OCI-LY7 (cell line): ENCODE data around the gene PLXDC2. TPM values are rescaled to one million over a fixed set of nuclear protein-coding genes. Genes with fewer than 3 reads are reported as not detected.

ENCODE experiments used
- BruUV-seq: library from RNA; stranded (reverse); fragments of 400-500 nt; replicated peaks from 2 replicates; lab custom pipeline; 2021; lab: Mats Ljungman, UMichigan
- CTCF ChIA-PET: fragments of 300-600 bp; sonication (Branson Sonifier 250); formaldehyde crosslinking; loops from one replicate; lab custom pipeline; 2022; ENCODE audit warnings: antibody characterized with exemption; ENCODE audit not compliant: unreplicated experiment; lab: Charles Lee
- POLR2A ChIA-PET: fragments of 300-600 bp; sonication (Branson Sonifier 250); formaldehyde crosslinking; loops from one replicate; lab custom pipeline; 2022; ENCODE audit warnings: antibody characterized with exemption; lab: Charles Lee
- DNase-seq: peaks from one replicate; pipeline ENCODE4 v3.0.0-alpha.2; 2015; ENCODE audit warnings: low spot score
- H2AFZ ChIP-seq: fragments of 200-600 bp; sonication (generic), shearing (Covaris generic); 2 replicates; pipeline ENCODE4 v1.6.1; 2014; ENCODE audit warnings: mild to moderate bottlenecking, antibody characterized with exemption, low read length, moderate library complexity
- H3K27ac ChIP-seq: fragments of 200-600 bp; sonication (generic); 2 replicates; pipeline ENCODE4 v1.5.1; 2014; ENCODE audit warnings: mixed run types, low read depth, mild to moderate bottlenecking, moderate library complexity, low read length, inconsistent platforms; ENCODE audit not compliant: poor library complexity, severe bottlenecking
- H3K36me3 ChIP-seq: fragments of 200-600 bp; sonication (generic); 2 replicates; pipeline ENCODE4 v1.6.1; 2014; ENCODE audit warnings: mild to moderate bottlenecking, antibody characterized with exemption, low read length, moderate library complexity, mixed read lengths; ENCODE audit not compliant: insufficient read depth
- H3K4me1 ChIP-seq: fragments of 200-600 bp; sonication (generic); 2 replicates; pipeline ENCODE4 v1.5.1; 2014; ENCODE audit warnings: mild to moderate bottlenecking, low read length; ENCODE audit not compliant: insufficient read depth, poor library complexity, severe bottlenecking
- H3K4me2 ChIP-seq: fragments of 200-600 bp; sonication (generic); 2 replicates; pipeline ENCODE4 v1.6.1; 2014; ENCODE audit warnings: mild to moderate bottlenecking, low read length
- H3K4me3 ChIP-seq: fragments of 200-600 bp; sonication (generic); 2 replicates; pipeline ENCODE4 v1.5.1; 2014; ENCODE audit warnings: mild to moderate bottlenecking, low read depth, low read length; ENCODE audit not compliant: poor library complexity, severe bottlenecking
- H3K79me2 ChIP-seq: fragments of 200-600 bp; sonication (generic); 2 replicates; pipeline ENCODE4 v1.6.1; 2016; ENCODE audit warnings: low read depth, mild to moderate bottlenecking, low read length, moderate library complexity, mixed read lengths; ENCODE audit not compliant: insufficient read depth
- H3K9me2 ChIP-seq: fragments of 200-600 bp; sonication (generic); 2 replicates; pipeline ENCODE4 v1.6.1; 2016; ENCODE audit warnings: mild to moderate bottlenecking, low read length, mixed read lengths; ENCODE audit not compliant: insufficient read depth
- H3K9me3 ChIP-seq: fragments of 200-600 bp; sonication (generic); 2 replicates; pipeline ENCODE4 v1.6.1; 2014; ENCODE audit warnings: mild to moderate bottlenecking, mixed run types, low read length, mixed read lengths
- H4K20me1 ChIP-seq: fragments of 200-600 bp; sonication (generic); 2 replicates; pipeline ENCODE4 v1.6.1; 2014; ENCODE audit warnings: mild to moderate bottlenecking, antibody characterized with exemption, low read length, moderate library complexity, mixed read lengths; ENCODE audit not compliant: insufficient read depth
- EZH2phosphoT487 ChIP-seq: fragments of 200-600 bp; sonication (generic); IDR thresholded peaks from 2 replicates; pipeline ENCODE4 v1.6.1; 2018; ENCODE audit warnings: low read depth, borderline replicate concordance, mild to moderate bottlenecking, mixed run types, antibody characterized with exemption, low read length, moderate library complexity, mixed read lengths
- intact Hi-C: fragments of 100-400 bp; cut with micrococcal nuclease; formaldehyde crosslinking; loops from one replicate; pipeline ENCODE4 v1.10.0; 2022; ENCODE audit not compliant: unreplicated experiment
- total RNA-seq, 2 experiments: library from RNA; depleted of rRNA in 1 of 2; stranded (reverse); fragments of >200 nt in 1 of 2; shearing (Covaris generic) in 1 of 2; gene quantifications; 2 replicates each; pipeline ENCODE4 v1.2.3, GENCODE V29; 2014 to 2022
- TF ChIP-seq, protein P1 (sequence below): fragments of 200-600 bp; sonication (generic); conservative IDR thresholded peaks from 2 replicates; pipeline ENCODE4 v1.5.1; 2014; ENCODE audit warnings: mild to moderate bottlenecking, antibody characterized with exemption, low read length, moderate library complexity, mixed read lengths

PLXDC2 gene
- total RNA-seq, 2 experiments from 2014 or later, result not detected

DNA sequence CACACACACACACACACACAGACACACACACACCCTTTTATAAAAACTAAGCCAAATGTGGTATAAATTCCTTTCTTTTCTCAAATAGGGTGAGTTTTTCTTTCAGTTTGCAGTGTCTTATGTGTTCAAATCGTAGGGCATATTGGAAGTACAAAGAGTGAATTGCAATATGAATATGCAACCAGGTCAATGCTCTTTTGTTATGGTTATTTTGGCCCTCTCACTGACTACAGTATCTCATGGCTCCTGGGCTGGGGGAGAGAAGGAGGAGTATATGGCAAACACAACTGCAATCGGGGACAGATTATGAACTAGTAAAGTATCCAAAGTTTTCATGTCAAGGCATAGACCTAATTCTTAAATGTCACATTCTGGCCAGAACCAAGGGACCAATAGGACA is 301.9 kb downstream of the PLXDC2 start:
- no peaks in the 10 kb centered on the region for H4K20me1 ChIP-seq

DNA sequence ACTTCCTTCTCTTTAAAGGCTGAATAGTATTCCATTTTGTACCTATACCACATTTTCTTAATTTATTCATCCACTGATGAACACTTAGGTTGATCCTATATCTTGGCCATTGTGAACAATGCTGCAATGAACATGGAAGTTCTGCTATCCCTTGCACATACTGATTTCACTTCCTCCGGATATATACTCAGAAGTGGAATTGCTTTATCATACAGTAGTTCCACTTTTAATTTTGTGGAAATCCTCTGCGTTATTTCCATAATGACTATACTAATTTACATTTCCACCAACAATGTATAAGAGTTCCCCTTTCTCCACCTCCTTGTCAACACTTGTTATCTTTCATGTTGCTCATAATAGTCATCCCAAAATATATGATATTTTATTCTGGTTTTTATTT is 312.6 kb downstream of the PLXDC2 start:
- no peaks in the 10 kb centered on the region for H3K9me3 ChIP-seq
- intact Hi-C loops, result no loop called here
- TF ChIP-seq, protein P1, sequence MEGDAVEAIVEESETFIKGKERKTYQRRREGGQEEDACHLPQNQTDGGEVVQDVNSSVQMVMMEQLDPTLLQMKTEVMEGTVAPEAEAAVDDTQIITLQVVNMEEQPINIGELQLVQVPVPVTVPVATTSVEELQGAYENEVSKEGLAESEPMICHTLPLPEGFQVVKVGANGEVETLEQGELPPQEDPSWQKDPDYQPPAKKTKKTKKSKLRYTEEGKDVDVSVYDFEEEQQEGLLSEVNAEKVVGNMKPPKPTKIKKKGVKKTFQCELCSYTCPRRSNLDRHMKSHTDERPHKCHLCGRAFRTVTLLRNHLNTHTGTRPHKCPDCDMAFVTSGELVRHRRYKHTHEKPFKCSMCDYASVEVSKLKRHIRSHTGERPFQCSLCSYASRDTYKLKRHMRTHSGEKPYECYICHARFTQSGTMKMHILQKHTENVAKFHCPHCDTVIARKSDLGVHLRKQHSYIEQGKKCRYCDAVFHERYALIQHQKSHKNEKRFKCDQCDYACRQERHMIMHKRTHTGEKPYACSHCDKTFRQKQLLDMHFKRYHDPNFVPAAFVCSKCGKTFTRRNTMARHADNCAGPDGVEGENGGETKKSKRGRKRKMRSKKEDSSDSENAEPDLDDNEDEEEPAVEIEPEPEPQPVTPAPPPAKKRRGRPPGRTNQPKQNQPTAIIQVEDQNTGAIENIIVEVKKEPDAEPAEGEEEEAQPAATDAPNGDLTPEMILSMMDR, result no peak
- no peak for TF ChIP-seq EZH2phosphoT487
- H3K79me2 ChIP-seq, result no peaks in the 10 kb centered on the region
- no peak for DNase-seq
- CTCF ChIA-PET, result no interaction called here
- no peak overlapping the region for H3K27ac ChIP-seq
- no peaks in the 10 kb centered on the region for H3K36me3 ChIP-seq
- BruUV-seq, result no TSS peak
- POLR2A ChIA-PET, result no interaction called here
- H3K9me2 ChIP-seq, result no peaks in the 10 kb centered on the region
- no peak overlapping the region for H3K4me3 ChIP-seq
- H2AFZ ChIP-seq, result no peak overlapping the region
- H4K20me1 ChIP-seq, result no peaks in the 10 kb centered on the region
- H3K4me2 ChIP-seq, result no peak overlapping the region
- no peaks in the 10 kb centered on the region for H3K4me1 ChIP-seq

More for the DNA sequence above, 301.9 kb downstream of the PLXDC2 start:
- Histone ChIP-seq H3K4me3 (no peak overlapping the region), H3K9me2 (no peaks in the 10 kb centered on the region), H3K36me3 (no peaks in the 10 kb centered on the region), H3K4me1 (no peaks in the 10 kb centered on the region), H3K4me2 (no peak overlapping the region), H3K27ac (no peak overlapping the region), H3K79me2 (no peaks in the 10 kb centered on the region), H2AFZ (no peak overlapping the region), H3K9me3 (no peaks in the 10 kb centered on the region)
- TF ChIP-seq, protein P1, result no peak
- TF ChIP-seq EZH2phosphoT487, result no peak
- ChIA-PET POLR2A (no interaction called here), CTCF (no interaction called here)
- BruUV-seq, result no TSS peak
- DNase-seq, result no peak
- intact Hi-C loops, result no loop called here

DNA sequence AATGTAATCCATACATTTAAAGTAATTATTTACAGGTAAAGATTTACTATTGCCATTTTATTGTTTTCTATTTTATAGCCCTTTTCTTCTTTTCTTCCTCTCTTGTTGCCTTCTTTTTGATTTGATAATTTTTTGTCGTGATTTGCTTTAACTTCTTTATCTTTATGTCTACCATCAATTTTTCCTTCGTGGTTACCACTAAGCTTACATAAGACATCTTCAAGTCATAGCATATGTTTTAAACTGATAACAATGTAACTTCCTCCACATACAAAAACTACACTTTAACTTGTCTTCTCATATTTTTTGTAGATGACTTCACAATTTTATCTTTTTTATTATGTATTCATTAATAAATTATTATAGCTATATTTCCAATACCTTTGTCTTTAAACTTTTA is 316.6 kb downstream of the PLXDC2 start:
- H3K9me3 ChIP-seq, result no peaks in the 10 kb centered on the region
- no peaks in the 10 kb centered on the region for H4K20me1 ChIP-seq
- POLR2A ChIA-PET, result interaction anchor here (0.5 to 1.3 kb wide), 2 partner anchors 159 to 451 kb away, joined by 3 read pairs; no protein-coding TSS in a partner anchor
- H2AFZ ChIP-seq, result no peak overlapping the region
- TF ChIP-seq, protein P1, result no peak
- TF ChIP-seq EZH2phosphoT487, result no peak
- no peak for DNase-seq
- intact Hi-C loops, result no loop called here
- no peak overlapping the region for H3K4me2 ChIP-seq
- H3K4me3 ChIP-seq, result no peak overlapping the region
- no peaks in the 10 kb centered on the region for H3K36me3 ChIP-seq
- H3K4me1 ChIP-seq, result no peaks in the 10 kb centered on the region
- no TSS peak for BruUV-seq
- H3K9me2 ChIP-seq, result no peaks in the 10 kb centered on the region
- CTCF ChIA-PET, result no interaction called here
- no peak overlapping the region for H3K27ac ChIP-seq
- H3K79me2 ChIP-seq, result no peaks in the 10 kb centered on the region
